PC-3 (cell line): ENCODE measurements around the gene DHRS1. TPM values are rescaled to one million over a fixed set of nuclear protein-coding genes. Genes with fewer than 3 reads are reported as not detected.

Experiments used
- ATAC-seq: fragments of 200-7000 bp; cut with Tn5 transposase; 2 replicates; pipeline ENCODE4 v1.9.1; 2020; ENCODE audit warnings: mild to moderate bottlenecking, moderate library complexity
- BruUV-seq: library from RNA; stranded (reverse); fragments of 400-500 nt; replicated peaks from 2 replicates; lab custom pipeline; 2021; lab: Mats Ljungman, UMichigan
- CTCF ChIA-PET: fragments of 300-600 bp; sonication (Branson Sonifier 250); formaldehyde crosslinking; loops from one replicate; lab custom pipeline; 2022; ENCODE audit warnings: antibody characterized with exemption; lab: Charles Lee
- POLR2A ChIA-PET: fragments of 300-600 bp; sonication (Branson Sonifier 250); formaldehyde crosslinking; loops from one replicate; lab custom pipeline; 2022; ENCODE audit warnings: antibody characterized with exemption; ENCODE audit not compliant: unreplicated experiment; lab: Charles Lee
- DNase-seq: peaks from one replicate; pipeline ENCODE4 v3.0.0-alpha.2; 2015
- H2AFZ ChIP-seq: fragments of 300-600 bp; sonication (generic); 2 replicates; pipeline ENCODE4 v1.6.0; 2016; ENCODE audit warnings: antibody characterized with exemption, low read length
- H3F3A ChIP-seq: fragments of 300-600 bp; sonication (generic); one replicate; pipeline ENCODE4 v1.6.0; 2017; ENCODE audit warnings: antibody characterized with exemption, low read length, control low read depth, mild to moderate bottlenecking; ENCODE audit not compliant: unreplicated experiment
- H3K27ac ChIP-seq: fragments of 300-600 bp; sonication (generic); 2 replicates; pipeline ENCODE4 v1.5.1; 2016; ENCODE audit warnings: mild to moderate bottlenecking, low read length
- H3K27me3 ChIP-seq: fragments of 300-600 bp; sonication (generic); 2 replicates; pipeline ENCODE4 v1.6.1; 2016; ENCODE audit warnings: low read length, mixed read lengths
- H3K36me3 ChIP-seq: fragments of 300-600 bp; sonication (generic); 2 replicates; pipeline ENCODE4 v1.6.1; 2016; ENCODE audit warnings: low read depth, mixed run types, low read length, mixed read lengths
- H3K4me1 ChIP-seq: fragments of 300-600 bp; sonication (generic); 2 replicates; pipeline ENCODE4 v1.5.1; 2016; ENCODE audit warnings: low read length; ENCODE audit not compliant: insufficient read depth
- H3K4me2 ChIP-seq: fragments of 300-600 bp; sonication (generic); 2 replicates; pipeline ENCODE4 v1.6.0; 2016; ENCODE audit warnings: low read length
- H3K4me3 ChIP-seq: fragments of 300-600 bp; sonication (generic); 2 replicates; pipeline ENCODE4 v1.5.1; 2016; ENCODE audit warnings: mild to moderate bottlenecking, low read length, mixed read lengths
- H3K79me2 ChIP-seq: fragments of 300-600 bp; sonication (generic); 2 replicates; pipeline ENCODE4 v1.6.1; 2017; ENCODE audit warnings: low read length, mixed read lengths
- H3K9ac ChIP-seq: fragments of 300-600 bp; sonication (generic); 2 replicates; pipeline ENCODE4 v1.6.0; 2016; ENCODE audit warnings: mild to moderate bottlenecking, low read length
- H3K9me2 ChIP-seq: fragments of 300-600 bp; sonication (generic); replicated peaks from 2 replicates; pipeline ENCODE4 v1.6.1; 2016; ENCODE audit warnings: mixed run types, low read length, mixed read lengths
- H3K9me3 ChIP-seq: fragments of 300-600 bp; sonication (generic); 2 replicates; pipeline ENCODE4 v1.6.1; 2016; ENCODE audit warnings: low read length, mixed read lengths
- H4K20me1 ChIP-seq: fragments of 300-600 bp; sonication (generic); 2 replicates; pipeline ENCODE4 v1.6.1; 2016; ENCODE audit warnings: low read length, mixed read lengths
- CTCF ChIP-seq: fragments of 300-600 bp; sonication (generic); conservative IDR thresholded peaks from 2 replicates; pipeline ENCODE4 v1.5.1; 2017; ENCODE audit warnings: antibody characterized with exemption, low read depth, mild to moderate bottlenecking, low read length
- EZH2 ChIP-seq: fragments of 300-600 bp; sonication (generic); IDR thresholded peaks from one replicate; pipeline ENCODE4 v1.6.1; 2017; ENCODE audit warnings: antibody characterized with exemption, mild to moderate bottlenecking, low read length; ENCODE audit not compliant: unreplicated experiment
- EZH2phosphoT487 ChIP-seq: fragments of 300-600 bp; sonication (generic); IDR thresholded peaks from 2 replicates; pipeline ENCODE4 v1.6.1; 2018; ENCODE audit warnings: mild to moderate bottlenecking, antibody characterized with exemption, low read length, borderline replicate concordance
- intact Hi-C: fragments of 100-400 bp; cut with micrococcal nuclease; formaldehyde crosslinking; loops from 2 replicates; pipeline ENCODE4 v1.9.0; 2023
- total RNA-seq: library from RNA; depleted of rRNA; stranded (reverse); fragments of >200 nt; gene quantifications from 2 replicates; pipeline ENCODE4 v1.2.3, GENCODE V29; 2014

The DHRS1 gene
- total RNA-seq, 1 experiment from 2014 or later = 15.9 TPM

DNA sequence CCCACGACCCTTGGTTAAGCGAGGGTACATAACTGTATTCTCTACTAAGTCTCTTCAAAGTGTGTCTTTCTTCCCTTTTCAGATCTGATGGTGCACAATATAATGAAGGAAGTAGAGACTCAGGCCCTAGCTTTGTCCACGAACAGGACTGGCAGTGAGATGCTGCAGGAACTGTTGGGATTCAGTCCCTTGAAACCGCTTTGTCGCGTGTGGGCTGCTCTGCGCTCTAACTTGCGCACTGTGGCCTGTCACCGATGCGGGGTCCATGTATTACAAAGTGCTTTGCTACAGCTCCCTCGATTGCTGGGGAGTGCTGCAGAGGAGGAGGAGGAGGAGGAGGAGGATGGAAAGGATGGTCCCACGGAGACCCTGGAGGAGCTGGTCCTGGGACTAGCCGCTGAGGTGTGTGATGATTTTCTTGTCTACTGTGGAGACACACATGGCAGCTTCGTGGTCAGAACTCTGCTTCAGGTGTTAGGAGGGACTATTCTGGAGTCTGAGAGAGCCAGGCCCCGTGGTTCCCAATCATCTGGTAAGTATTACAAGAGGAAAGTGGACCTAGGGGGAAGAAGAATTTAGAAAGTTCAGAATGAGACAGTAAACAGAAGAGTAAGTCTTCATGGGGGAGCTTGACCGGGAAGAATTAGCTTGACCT is 873 bp upstream of the DHRS1 start:
- no peak for TF ChIP-seq EZH2phosphoT487
- TF ChIP-seq CTCF = no peak
- TF ChIP-seq EZH2 = no peak
- Histone ChIP-seq H3K36me3 (peaks cover 49% of the 10 kb centered on the region), H3K27ac (no peak overlapping the region), H3K27me3 (no peaks in the 10 kb centered on the region), H3K9me3 (no peaks in the 10 kb centered on the region), H4K20me1 (no peaks in the 10 kb centered on the region), H3K9me2 (no peaks in the 10 kb centered on the region), H3K79me2 (peaks cover 42% of the 10 kb centered on the region), H3K9ac (peak overlapping the region; percentile 82), H2AFZ (no peak overlapping the region), H3K4me3 (peak overlapping the region; percentile 93), H3K4me1 (peaks cover 36% of the 10 kb centered on the region), H3F3A (no peaks in the 10 kb centered on the region), H3K4me2 (peak overlapping the region; percentile 89)
- no TSS peak for BruUV-seq
- ATAC-seq (no peak), DNase-seq (no peak)
- ChIA-PET CTCF (interaction anchor here (1.8 kb wide), 1 partner anchor 29 kb away, joined by 5 read pairs; the partner anchor contains the start of gene RABGGTA), POLR2A (interaction anchor here (0.7 kb wide), 1 partner anchor 59 kb away, joined by 7 read pairs; the partner anchor contains the start of gene TINF2)
- intact Hi-C loops = no loop called here

- Histone ChIP-seq H2AFZ (peak overlapping the region; percentile 92), H3K4me2 (peak overlapping the region; percentile 89), H3K4me1 (peaks cover 36% of the 10 kb centered on the region), H3K9ac (peak overlapping the region; percentile 82), H3K27ac (peak overlapping the region; percentile 71), H3K9me2 (no peaks in the 10 kb centered on the region), H3K79me2 (peaks cover 42% of the 10 kb centered on the region), H3K4me3 (peak overlapping the region; percentile 93), H4K20me1 (no peaks in the 10 kb centered on the region), H3K9me3 (no peaks in the 10 kb centered on the region), H3K36me3 (peaks cover 43% of the 10 kb centered on the region), H3F3A (no peaks in the 10 kb centered on the region), H3K27me3 (no peaks in the 10 kb centered on the region)
- BruUV-seq = no TSS peak
- peak; percentile 73 for ATAC-seq
- ChIA-PET CTCF (interaction anchor here (0.6 to 3.1 kb wide), 4 partner anchors 9 to 133 kb away, joined by 3 to 55 read pairs (median 4); partner anchors contain the start of genes CIDEB, RABGGTA and TINF2), POLR2A (interaction anchor here (0.5 to 1.0 kb wide), 2 partner anchors 57 to 87 kb away, joined by 4 to 5 read pairs; partner anchors contain the start of gene TINF2)
- intact Hi-C loops = loop anchor here (5.0 kb wide), 1 partner anchor 82 kb away; the partner anchor contains the start of gene MDP1
- DNase-seq = peak; percentile 87
- no peak for TF ChIP-seq CTCF
- TF ChIP-seq EZH2 = no peak
- no peak for TF ChIP-seq EZH2phosphoT487
Observed at GRCh38 chr14:24298892-24299254, 707 bp downstream of the DHRS1 start.
